DOHH2 (cell line): ENCODE measurements around the gene FAM153A.
"Not testable (repeated sequence)": the region's sequence is repeated elsewhere in the genome, so short reads cannot be mapped to it uniquely, and the experiment has no call there.

Experiments
- H3F3A ChIP-seq: fragments of 200-600 bp; sonication (generic), shearing (Covaris generic); 2 replicates; pipeline ENCODE4 v1.6.0; 2016; ENCODE audit warnings: antibody characterized with exemption, mild to moderate bottlenecking; ENCODE audit not compliant: control insufficient read depth, insufficient read depth
- H3K27ac ChIP-seq: fragments of 200-600 bp; sonication (generic); 2 replicates; pipeline ENCODE4 v1.5.1; 2014; ENCODE audit warnings: low read depth, mild to moderate bottlenecking, low read length, moderate library complexity
- H3K27me3 ChIP-seq: fragments of 200-600 bp; sonication (generic); 2 replicates; pipeline ENCODE4 v1.6.1; 2014; ENCODE audit warnings: mild to moderate bottlenecking, low read length, mixed read lengths; ENCODE audit not compliant: control insufficient read depth
- H3K36me3 ChIP-seq: fragments of 200-600 bp; sonication (generic); 2 replicates; pipeline ENCODE4 v1.6.1; 2014; ENCODE audit warnings: mild to moderate bottlenecking, low read length, moderate library complexity, mixed read lengths; ENCODE audit not compliant: control insufficient read depth
- H3K4me1 ChIP-seq: fragments of 200-600 bp; sonication (generic); 2 replicates; pipeline ENCODE4 v1.6.1; 2014; ENCODE audit warnings: mild to moderate bottlenecking, low read length, mixed read lengths; ENCODE audit not compliant: control insufficient read depth
- H3K4me2 ChIP-seq: fragments of 200-600 bp; sonication (generic); 2 replicates; pipeline ENCODE4 v1.6.0; 2014; ENCODE audit warnings: mild to moderate bottlenecking, low read length, moderate library complexity
- H3K4me3 ChIP-seq: fragments of 200-600 bp; sonication (generic); 2 replicates; pipeline ENCODE4 v1.5.1; 2014; ENCODE audit warnings: mild to moderate bottlenecking, low read length, mixed read lengths
- H3K79me2 ChIP-seq: fragments of 200-600 bp; sonication (generic); 2 replicates; pipeline ENCODE4 v1.6.1; 2014; ENCODE audit warnings: mild to moderate bottlenecking, low read length, mixed read lengths; ENCODE audit not compliant: control insufficient read depth
- H3K9me2 ChIP-seq: fragments of 200-600 bp; sonication (generic); replicated peaks from 2 replicates; pipeline ENCODE4 v1.6.1; 2014; ENCODE audit warnings: mild to moderate bottlenecking, low read length, mixed read lengths; ENCODE audit not compliant: control insufficient read depth
- H3K9me3 ChIP-seq: fragments of 200-600 bp; sonication (generic); 2 replicates; pipeline ENCODE4 v1.6.1; 2014; ENCODE audit warnings: antibody characterized with exemption, low read length, mixed read lengths; ENCODE audit not compliant: control insufficient read depth, insufficient read depth
- H4K20me1 ChIP-seq: fragments of 200-600 bp; sonication (generic); 2 replicates; pipeline ENCODE4 v1.6.0; 2014; ENCODE audit warnings: low read depth, mild to moderate bottlenecking, antibody characterized with exemption, low read length, moderate library complexity; ENCODE audit not compliant: control insufficient read depth, insufficient read depth

FAM153A gene

GRCh38 chr5:177689011-177689610, 93.6 kb downstream of the FAM153A start:
- H3K9me2 ChIP-seq, H4K20me1 ChIP-seq, H3K4me2 ChIP-seq, H3K4me3 ChIP-seq, H3K79me2 ChIP-seq, H3K9me3 ChIP-seq, H3K27ac ChIP-seq, H3K4me1 ChIP-seq, H3F3A ChIP-seq, H3K27me3 ChIP-seq, H3K36me3 ChIP-seq: not testable (repeated sequence)

GRCh38 chr5:177688091-177688490, 94.6 kb downstream of the FAM153A start:
- not testable (repeated sequence) for H3K36me3 ChIP-seq, H3K79me2 ChIP-seq, H4K20me1 ChIP-seq, H3K4me1 ChIP-seq, H3K9me3 ChIP-seq, H3F3A ChIP-seq, H3K4me2 ChIP-seq, H3K4me3 ChIP-seq, H3K27me3 ChIP-seq, H3K27ac ChIP-seq, H3K9me2 ChIP-seq

- not testable (repeated sequence) for H4K20me1 ChIP-seq, H3K4me2 ChIP-seq, H3K9me2 ChIP-seq, H3K9me3 ChIP-seq, H3F3A ChIP-seq, H3K36me3 ChIP-seq, H3K27me3 ChIP-seq, H3K4me3 ChIP-seq, H3K79me2 ChIP-seq, H3K27ac ChIP-seq, H3K4me1 ChIP-seq
Observed at GRCh38 chr5:177681920-177682319, 100.8 kb downstream of the FAM153A start.
